DND-41 (cell line): ENCODE data around the gene TYRO3.

Source experiments
- ATAC-seq: fragments of 200-7000 bp; cut with Tn5 transposase; 3 replicates; pipeline ENCODE4 v1.9.1; 2021; ENCODE audit warnings: low read depth; ENCODE audit not compliant: insufficient read depth
- DNase-seq: peaks from one replicate; pipeline ENCODE4 v3.0.0-alpha.2; 2020
- H2AFZ ChIP-seq: 2 replicates; pipeline ENCODE4 v1.6.0; 2012; ENCODE audit warnings: low read depth, low read length
- H3K27ac ChIP-seq: 2 replicates; pipeline ENCODE4 v1.5.1; 2012; ENCODE audit warnings: low read length, inconsistent platforms
- H3K27me3 ChIP-seq: fragments of 200-600 bp; sonication (generic); 2 replicates; pipeline ENCODE4 v1.6.0; 2012; ENCODE audit warnings: low read length, mild to moderate bottlenecking, inconsistent platforms; ENCODE audit not compliant: insufficient read depth, poor library complexity
- H3K36me3 ChIP-seq: 2 replicates; pipeline ENCODE4 v1.5.1; 2012; ENCODE audit warnings: low read length, inconsistent platforms; ENCODE audit not compliant: insufficient read depth
- H3K4me1 ChIP-seq: 2 replicates; pipeline ENCODE4 v1.5.1; 2012; ENCODE audit warnings: mild to moderate bottlenecking, low read length; ENCODE audit not compliant: insufficient read depth
- H3K4me2 ChIP-seq: 2 replicates; pipeline ENCODE4 v1.6.0; 2012; ENCODE audit warnings: mild to moderate bottlenecking, moderate library complexity, low read length, inconsistent platforms; ENCODE audit not compliant: insufficient read depth
- H3K4me3 ChIP-seq, 2 experiments: fragments of 200-600 bp in 1 of 2; shearing (Covaris generic) in 1 of 2; 2 replicates each; pipeline ENCODE4 v1.5.1; 2012 to 2016; ENCODE audit warnings: inconsistent platforms in 2 of 2, low read length in 2 of 2, mild to moderate bottlenecking in 2 of 2, low read depth in 1 of 2, moderate library complexity in 1 of 2
- H3K79me2 ChIP-seq: 2 replicates; pipeline ENCODE4 v1.6.0; 2012; ENCODE audit warnings: low read length, inconsistent platforms; ENCODE audit not compliant: insufficient read depth
- H3K9ac ChIP-seq: 2 replicates; pipeline ENCODE4 v1.6.0; 2012; ENCODE audit warnings: low read depth, mild to moderate bottlenecking, inconsistent platforms, low read length, moderate library complexity
- H3K9me3 ChIP-seq: 2 replicates; pipeline ENCODE4 v1.5.1; 2012; ENCODE audit warnings: low read length, moderate library complexity, mild to moderate bottlenecking, inconsistent platforms; ENCODE audit not compliant: insufficient read depth, severe bottlenecking
- H4K20me1 ChIP-seq: 2 replicates; pipeline ENCODE4 v1.6.0; 2012; ENCODE audit warnings: low read length; ENCODE audit not compliant: insufficient read depth
- CTCF ChIP-seq: IDR thresholded peaks from 2 replicates; pipeline ENCODE4 v1.5.1; 2012; ENCODE audit warnings: borderline replicate concordance, low read length, moderate library complexity, mild to moderate bottlenecking; ENCODE audit not compliant: poor library complexity, severe bottlenecking; ENCODE audit errors: extremely low read depth
- EZH2 ChIP-seq: IDR thresholded peaks from 3 replicates; pipeline ENCODE4 v1.6.1; 2012; ENCODE audit warnings: borderline replicate concordance, low read depth, mild to moderate bottlenecking, moderate library complexity, low read length, inconsistent platforms; ENCODE audit not compliant: severe bottlenecking

TYRO3 gene

GRCh38 chr15:41630616-41631217 is 71.7 kb downstream of the TYRO3 start:
- H3K79me2 ChIP-seq = peaks cover 5% of the 10 kb centered on the region; the same call in 1 of the 2 replicates
- H4K20me1 ChIP-seq = no peaks in the 10 kb centered on the region

GRCh38 chr15:41631880-41632470 is 73.0 kb downstream of the TYRO3 start:
- Histone ChIP-seq H4K20me1 (no peaks in the 10 kb centered on the region), H3K4me1 (no peaks in the 10 kb centered on the region), H3K36me3 (no peaks in the 10 kb centered on the region), H3K9ac (no peak overlapping the region), H3K4me2 (no peak overlapping the region), H3K9me3 (no peaks in the 10 kb centered on the region), H3K79me2 (peaks cover 5% of the 10 kb centered on the region; the same call in 1 of the 2 replicates), H3K27ac (no peak overlapping the region), H3K27me3 (no peaks in the 10 kb centered on the region), H3K4me3 (no peak overlapping the region), H2AFZ (no peak overlapping the region)
- DNase-seq = no peak
- TF ChIP-seq CTCF (no peak), EZH2 (no peak)
- no peak for ATAC-seq

More at GRCh38 chr15:41630616-41631217, 71.7 kb downstream of the TYRO3 start:
- no peak overlapping the region for H3K4me2 ChIP-seq
- H3K27me3 ChIP-seq = no peaks in the 10 kb centered on the region
- H3K9me3 ChIP-seq = no peaks in the 10 kb centered on the region
- H3K36me3 ChIP-seq = no peaks in the 10 kb centered on the region
- H3K4me3 ChIP-seq = no peak overlapping the region
- H2AFZ ChIP-seq = no peak overlapping the region
- no peak overlapping the region for H3K27ac ChIP-seq
- H3K4me1 ChIP-seq = no peaks in the 10 kb centered on the region
- ATAC-seq (no peak), DNase-seq (no peak)
- no peak overlapping the region for H3K9ac ChIP-seq
- no peak for TF ChIP-seq CTCF
- TF ChIP-seq EZH2 = no peak
